Measurements from ENCODE around the gene ROBO3. TPM values are rescaled to one million over a fixed set of nuclear protein-coding genes. Genes with fewer than 3 reads are reported as not detected.

Gene ROBO3
- total RNA-seq, 1 experiment from 2014 or later, result 1.3 TPM

- Histone ChIP-seq H3K4me2 (no peak overlapping the region), H3K27me3 (ENCODE audit: insufficient read depth, low read depth) (peaks cover 39% of the 10 kb centered on the region), H3K36me3 (ENCODE audit: low read depth) (no peaks in the 10 kb centered on the region), H3K79me2 (ENCODE audit: low read depth) (no peaks in the 10 kb centered on the region), H2AFZ (no peak overlapping the region), H3K27ac (no peak overlapping the region), H3K4me3 (no peak overlapping the region), H3K4me1 (replicated peaks; ENCODE audit: insufficient read depth) (peaks cover 22% of the 10 kb centered on the region), H4K20me1 (ENCODE audit: insufficient read depth) (no peaks in the 10 kb centered on the region), H3F3A (ENCODE audit: insufficient read depth, low read depth) (peaks cover 2% of the 10 kb centered on the region; the same call in 1 of the 2 replicates), H3K9me3 (ENCODE audit: insufficient read depth, low read depth) (no peaks in the 10 kb centered on the region), H3K9me2 (ENCODE audit: insufficient read depth) (no peaks in the 10 kb centered on the region)
- no peak for DNase-seq
- intact Hi-C loops (cut with micrococcal nuclease; ENCODE audit: unreplicated experiment), result loop anchor here (5.0 to 10.0 kb wide), 3 partner anchors 507 to 768 kb away; no protein-coding TSS in a partner anchor
- POLR2A ChIA-PET (ENCODE audit: unreplicated experiment), result no interaction called here
- BruUV-seq (replicated peaks), result no TSS peak
- CTCF ChIA-PET, result interaction anchor here (0.6 kb wide), 1 partner anchor 1035 kb away, joined by 9 read pairs; no protein-coding TSS in a partner anchor
- TF ChIP-seq CTCF (conservative IDR thresholded peaks at IDR 0.05) (no peak), EZH2 (IDR thresholded peaks at IDR 0.05; ENCODE audit: low read depth) (no peak)
Measured at GRCh38 chr11:124839972-124840621, 25.1 kb upstream of the ROBO3 start.

GRCh38 chr11:124840666-124841065 lies 24.6 kb upstream of the ROBO3 start:
- intact Hi-C loops (cut with micrococcal nuclease; ENCODE audit: unreplicated experiment), result no loop called here
- Histone ChIP-seq H3K9me3 (ENCODE audit: insufficient read depth, low read depth) (no peaks in the 10 kb centered on the region), H3K4me2 (no peak overlapping the region), H3K4me1 (replicated peaks; ENCODE audit: insufficient read depth) (peaks cover 16% of the 10 kb centered on the region), H3K27me3 (ENCODE audit: insufficient read depth, low read depth) (peaks cover 45% of the 10 kb centered on the region), H3K4me3 (no peak overlapping the region), H4K20me1 (ENCODE audit: insufficient read depth) (no peaks in the 10 kb centered on the region), H3K36me3 (ENCODE audit: low read depth) (no peaks in the 10 kb centered on the region), H3F3A (ENCODE audit: insufficient read depth, low read depth) (no peaks in the 10 kb centered on the region), H3K27ac (no peak overlapping the region), H3K9me2 (ENCODE audit: insufficient read depth) (no peaks in the 10 kb centered on the region), H3K79me2 (ENCODE audit: low read depth) (no peaks in the 10 kb centered on the region), H2AFZ (no peak overlapping the region)
- DNase-seq, result no peak
- ChIA-PET CTCF (no interaction called here), POLR2A (ENCODE audit: unreplicated experiment) (no interaction called here)
- no TSS peak for BruUV-seq (replicated peaks)
- TF ChIP-seq CTCF (conservative IDR thresholded peaks at IDR 0.05) (no peak), EZH2 (IDR thresholded peaks at IDR 0.05; ENCODE audit: low read depth) (no peak)

DNA sequence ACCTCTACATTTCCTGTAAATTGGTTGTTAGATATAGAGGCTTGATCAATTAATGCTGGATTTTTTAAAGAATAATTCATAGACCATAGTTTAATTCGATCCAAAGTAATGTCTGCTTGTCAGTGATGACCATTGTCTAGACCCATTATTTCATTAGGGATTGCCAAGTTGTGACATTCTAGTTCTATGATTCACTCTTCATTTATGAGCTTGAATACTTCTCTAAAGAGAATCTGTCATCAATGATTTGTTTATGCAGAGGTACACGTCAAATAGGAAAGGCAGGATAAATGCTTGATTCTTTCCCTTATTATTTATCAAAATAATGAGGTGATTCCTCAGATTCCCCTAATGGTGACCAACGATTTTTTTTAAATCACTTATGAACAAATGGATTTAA lies 24.0 kb upstream of the ROBO3 start:
- Histone ChIP-seq H3K27ac (no peak overlapping the region), H3K27me3 (ENCODE audit: insufficient read depth, low read depth) (peaks cover 50% of the 10 kb centered on the region)
- CTCF ChIA-PET, result no interaction called here

More for the DNA sequence above, 24.0 kb upstream of the ROBO3 start:
- intact Hi-C loops (cut with micrococcal nuclease; ENCODE audit: unreplicated experiment), result no loop called here
- no peak overlapping the region for H3K4me2 ChIP-seq
- H3F3A ChIP-seq (ENCODE audit: insufficient read depth, low read depth), result no peaks in the 10 kb centered on the region
- DNase-seq, result peak in 1 of 2 experiments; percentile 56
- no peak overlapping the region for H3K4me3 ChIP-seq
- H3K4me1 ChIP-seq (replicated peaks; ENCODE audit: insufficient read depth), result peaks cover 11% of the 10 kb centered on the region
- H2AFZ ChIP-seq, result no peak overlapping the region
- BruUV-seq (replicated peaks), result no TSS peak
- H3K9me2 ChIP-seq (ENCODE audit: insufficient read depth), result no peaks in the 10 kb centered on the region
- TF ChIP-seq CTCF (conservative IDR thresholded peaks at IDR 0.05) (no peak), EZH2 (IDR thresholded peaks at IDR 0.05; ENCODE audit: low read depth) (no peak)
- H3K79me2 ChIP-seq (ENCODE audit: low read depth), result no peaks in the 10 kb centered on the region
- H3K9me3 ChIP-seq (ENCODE audit: insufficient read depth, low read depth), result no peaks in the 10 kb centered on the region
- no peaks in the 10 kb centered on the region for H3K36me3 ChIP-seq (ENCODE audit: low read depth)
- POLR2A ChIA-PET (ENCODE audit: unreplicated experiment), result no interaction called here
- no peaks in the 10 kb centered on the region for H4K20me1 ChIP-seq (ENCODE audit: insufficient read depth)

Measured in PC-9 (cell line).